Activated CD8-positive, alpha-beta memory T cell treated with anti-CD3 and anti-CD28 coated beads for 48 hours (primary cell): ENCODE measurements around the gene STK36.
"Not testable (repeated sequence)": the region's sequence is repeated elsewhere in the genome, so short reads cannot be mapped to it uniquely, and the experiment has no call there.

ENCODE experiments used
- DNase-seq, 3 experiments: peaks; one replicate each; pipeline ENCODE4 v3.0.0-alpha.2; 2020; ENCODE audit warnings: low read depth in 2 of 3, low spot score in 2 of 3

STK36 gene

DNA sequence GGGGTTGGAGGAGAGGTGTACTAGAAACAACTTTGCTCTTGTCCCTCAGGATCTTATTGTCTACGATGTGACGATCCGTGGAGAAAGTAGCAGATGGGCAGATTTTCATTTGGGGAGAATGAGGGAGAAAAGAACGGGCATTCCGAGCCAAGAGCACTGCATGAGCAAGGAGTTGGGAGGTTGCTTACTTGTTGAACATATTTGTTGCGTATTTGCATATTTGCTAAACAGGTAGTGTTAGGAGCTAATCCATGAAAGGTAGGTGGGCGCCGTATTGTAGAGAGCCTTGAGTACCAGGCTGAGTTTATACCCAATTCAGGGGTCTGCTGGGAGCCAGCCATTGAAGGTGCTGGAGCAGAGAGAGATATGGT is 11.9 kb upstream of the STK36 start:
- DNase-seq, result no peak

DNA sequence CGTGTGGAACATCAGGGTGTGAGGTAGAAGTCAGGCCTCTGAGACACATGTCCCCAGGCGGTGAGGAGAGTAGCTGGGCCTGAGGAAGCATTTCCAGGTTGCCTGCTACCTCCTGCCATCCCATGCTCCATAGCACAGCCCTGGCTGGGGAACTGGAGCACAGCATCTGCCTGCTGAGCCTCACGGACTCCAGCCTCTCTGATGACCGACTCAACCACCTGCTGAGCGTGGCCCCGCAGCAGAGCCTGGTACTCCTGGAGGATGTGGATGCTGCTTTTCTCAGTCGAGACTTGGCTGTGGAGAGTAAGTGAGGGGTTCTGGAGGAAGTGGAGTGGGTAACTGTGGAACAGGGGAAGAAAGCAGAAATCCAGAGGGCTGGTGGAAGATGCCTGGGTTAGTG is 9.5 kb upstream of the STK36 start:
- no peak for DNase-seq

DNA sequence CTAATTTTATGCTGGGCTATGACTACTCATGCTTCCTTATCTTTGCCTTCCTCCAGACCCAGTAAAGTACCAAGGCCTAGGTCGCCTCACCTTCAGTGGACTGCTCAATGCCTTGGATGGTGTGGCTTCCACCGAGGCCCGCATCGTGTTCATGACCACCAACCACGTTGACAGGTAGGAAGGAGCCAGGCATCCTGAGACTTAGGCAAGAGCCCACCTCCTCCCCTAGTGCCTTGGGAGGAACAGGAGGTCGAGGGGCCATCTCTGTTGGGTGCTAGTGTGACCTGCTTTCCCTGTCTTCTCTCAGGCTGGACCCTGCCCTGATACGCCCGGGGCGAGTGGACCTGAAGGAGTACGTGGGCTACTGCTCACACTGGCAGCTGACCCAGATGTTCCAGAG is 9.1 kb upstream of the STK36 start:
- no peak for DNase-seq

DNA sequence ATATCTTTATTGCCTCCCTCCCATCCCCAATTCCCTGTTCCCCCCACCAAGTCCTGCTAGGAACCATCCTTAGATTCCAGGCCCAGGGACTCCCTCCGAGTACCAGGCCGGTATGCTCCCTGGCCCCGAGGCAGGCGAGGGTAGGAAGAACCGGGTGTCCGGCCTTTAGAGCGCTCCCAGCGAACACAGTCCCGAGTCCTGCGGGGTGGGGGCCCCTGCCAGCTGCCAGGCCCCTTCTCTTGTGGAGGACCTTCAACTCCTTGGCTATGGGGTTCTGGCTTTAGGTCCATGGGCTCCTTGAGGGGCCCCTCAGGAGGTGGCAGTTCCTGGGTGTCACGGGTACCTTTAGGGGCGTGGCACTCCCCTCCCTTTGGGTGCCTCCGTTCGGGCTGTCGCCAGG is 8.0 kb upstream of the STK36 start:
- no peak for DNase-seq

DNA sequence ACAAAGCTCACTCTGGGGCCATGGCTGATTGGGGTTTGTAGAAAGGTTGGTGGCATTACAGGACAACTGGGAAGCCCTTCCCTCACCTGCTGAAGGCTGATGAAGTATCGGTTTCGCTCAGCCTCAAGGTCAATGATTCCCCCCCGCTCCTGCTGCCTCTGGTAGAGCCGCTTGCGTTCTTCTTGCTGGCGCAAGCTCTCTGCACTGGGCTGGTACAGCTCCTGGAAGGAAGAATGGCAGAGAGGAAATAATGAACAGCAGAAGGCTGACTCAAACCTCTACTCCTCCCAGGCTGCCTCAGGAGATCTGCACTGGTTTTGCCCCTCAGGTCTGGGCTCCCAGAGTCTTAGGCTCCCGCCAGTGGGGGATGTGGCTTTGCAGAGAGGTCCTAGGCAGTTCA is 7.2 kb upstream of the STK36 start:
- DNase-seq, result no peak

DNA sequence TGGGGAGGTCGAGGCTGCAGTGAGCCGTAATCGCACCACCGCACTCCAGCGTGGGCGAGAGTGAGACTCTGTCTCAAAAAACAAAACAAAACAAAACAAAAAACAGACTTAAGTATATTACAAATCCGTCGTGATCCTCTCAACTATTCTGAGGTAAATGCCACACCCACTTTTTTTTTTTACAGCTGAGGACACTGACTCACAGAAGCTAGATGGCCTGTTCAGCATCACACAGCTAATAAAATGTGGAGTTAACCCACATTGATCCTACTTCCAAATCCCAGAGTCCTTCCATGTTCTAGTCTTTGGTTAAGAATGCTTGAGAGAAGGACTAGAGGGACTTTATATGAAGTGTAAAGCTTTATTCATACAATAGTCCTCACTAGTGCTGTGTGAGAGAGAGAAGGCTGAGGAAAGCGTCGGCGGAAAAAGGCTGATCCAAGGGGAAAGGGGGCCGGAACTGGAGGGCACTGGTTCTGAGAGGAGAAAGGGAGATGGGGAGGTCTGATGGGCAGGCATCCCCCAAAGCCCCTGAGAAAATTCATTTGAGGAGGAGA is 711 bp upstream of the STK36 start:
- no peak for DNase-seq

DNA sequence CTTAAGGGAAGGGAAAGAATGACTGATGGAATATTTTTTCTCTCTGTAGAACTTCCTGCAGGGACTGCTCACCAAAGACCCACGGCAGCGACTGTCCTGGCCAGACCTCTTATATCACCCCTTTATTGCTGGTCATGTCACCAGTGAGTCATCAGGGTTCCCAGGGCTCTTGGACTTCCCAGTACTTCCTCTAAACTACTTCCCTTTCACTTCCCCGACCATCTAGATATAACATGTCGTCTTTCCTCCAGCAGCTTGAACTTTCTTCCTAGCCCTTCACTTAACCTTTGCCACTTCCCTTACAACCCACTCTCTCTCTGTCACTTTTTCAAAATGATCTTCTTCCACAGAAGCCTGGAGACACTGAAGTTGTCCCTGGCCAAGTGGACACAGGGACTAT is 7.2 kb downstream of the STK36 start:
- DNase-seq, result no peak

DNA sequence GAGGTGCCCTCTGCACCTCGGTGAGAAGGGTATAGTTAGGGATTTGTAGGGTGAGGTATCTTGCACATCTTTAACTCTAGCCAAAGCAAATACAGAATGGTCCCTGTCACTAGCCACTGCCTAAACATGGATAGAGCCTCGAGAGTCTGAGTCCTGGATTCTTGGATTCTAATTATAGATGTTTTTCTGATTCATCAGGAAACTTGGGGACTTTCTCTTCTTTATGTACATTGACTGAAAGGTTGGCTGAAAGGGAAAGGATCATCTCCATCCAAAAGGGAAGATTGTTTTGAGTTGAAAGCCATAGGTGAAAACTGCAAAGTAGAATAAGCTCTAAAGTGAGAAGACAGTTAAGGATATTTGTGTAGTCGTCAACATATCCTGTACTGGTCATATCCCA is 8.2 kb downstream of the STK36 start:
- no peak for DNase-seq

DNA sequence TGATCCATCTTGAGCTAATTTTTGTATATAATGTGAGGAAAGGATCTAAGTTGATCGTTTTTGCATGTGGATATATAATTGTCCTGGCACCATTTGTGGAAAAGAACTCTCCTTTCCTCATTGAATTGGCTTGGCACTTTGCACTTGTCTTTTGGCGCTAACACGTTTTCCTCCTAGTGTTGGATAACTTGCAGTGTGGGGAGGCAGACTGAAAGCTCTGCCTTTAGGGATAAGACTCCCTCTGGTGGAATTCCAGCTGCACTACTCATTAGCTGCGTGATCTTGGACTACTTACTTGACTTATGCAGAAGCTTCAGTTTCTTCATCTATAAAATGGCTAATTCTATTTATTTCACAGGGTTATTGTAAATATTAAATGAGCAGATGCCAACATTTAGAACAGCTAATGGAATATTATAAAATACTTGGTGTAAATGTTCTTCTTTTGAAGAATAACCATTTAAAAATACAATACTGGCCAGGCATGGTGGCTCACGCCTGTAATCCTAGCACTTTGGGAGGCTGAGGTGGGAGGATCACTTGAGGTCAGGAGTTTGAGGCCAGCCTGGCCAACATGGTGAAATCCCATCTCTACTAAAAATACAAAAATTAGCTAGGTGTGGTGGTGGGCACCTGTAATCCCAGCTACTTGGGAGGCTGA is 15.6 kb downstream of the STK36 start:
- not testable (repeated sequence) for DNase-seq

DNA sequence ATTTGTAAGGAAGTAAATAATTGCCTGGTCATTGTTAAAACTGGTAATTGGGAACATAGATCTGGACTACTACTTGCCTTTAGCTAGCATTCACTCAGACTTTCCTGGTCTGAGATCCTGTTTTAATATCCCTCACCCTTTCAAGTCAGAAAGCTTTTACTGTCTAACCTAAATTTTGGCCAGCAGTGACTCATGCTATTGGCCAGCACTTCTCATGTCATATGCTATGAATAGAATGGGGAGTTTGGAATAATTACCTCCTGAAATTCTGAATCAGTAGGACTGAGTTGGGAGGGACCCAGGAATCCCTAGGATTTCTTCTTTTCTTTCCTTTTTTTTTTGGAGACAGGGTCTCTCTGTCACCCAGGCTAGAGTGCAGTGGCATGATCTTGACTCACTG is 19.3 kb downstream of the STK36 start:
- no peak for DNase-seq

DNA sequence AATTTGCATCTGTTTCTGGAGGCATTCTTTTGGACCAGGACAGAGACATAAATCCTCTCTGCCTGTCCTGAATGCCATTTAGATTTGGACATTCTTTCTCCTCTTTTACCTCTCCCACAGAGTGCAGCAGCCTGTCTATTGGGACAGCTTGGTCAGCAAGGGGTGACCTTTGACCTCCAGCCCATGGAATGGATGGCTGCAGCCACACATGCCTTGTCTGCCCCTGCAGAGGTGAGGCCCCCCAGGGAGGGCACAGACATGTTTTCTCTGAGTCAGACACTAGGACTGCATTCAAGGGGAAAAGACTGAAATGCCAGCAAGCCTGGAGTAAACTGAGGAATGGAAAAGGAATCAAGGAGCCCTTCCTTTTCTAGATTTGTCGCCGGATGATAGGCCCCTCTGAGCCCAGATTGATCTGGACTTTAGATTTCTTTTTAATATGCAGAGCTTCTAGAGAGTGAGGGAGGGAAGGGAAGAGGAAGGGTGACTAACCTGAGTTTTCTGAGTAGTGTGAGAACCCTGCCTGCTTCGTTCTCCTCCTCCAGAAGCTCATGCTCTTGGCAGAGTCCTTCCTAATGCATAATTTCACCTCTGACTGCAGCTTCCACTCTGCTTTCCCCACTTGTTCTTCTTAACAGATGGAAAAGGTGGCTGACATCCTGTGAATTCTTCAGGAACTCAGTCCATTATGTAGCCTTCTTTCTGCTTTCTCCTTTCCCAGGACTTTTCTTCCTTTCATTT is 22.7 kb downstream of the STK36 start:
- DNase-seq, result no peak

DNA sequence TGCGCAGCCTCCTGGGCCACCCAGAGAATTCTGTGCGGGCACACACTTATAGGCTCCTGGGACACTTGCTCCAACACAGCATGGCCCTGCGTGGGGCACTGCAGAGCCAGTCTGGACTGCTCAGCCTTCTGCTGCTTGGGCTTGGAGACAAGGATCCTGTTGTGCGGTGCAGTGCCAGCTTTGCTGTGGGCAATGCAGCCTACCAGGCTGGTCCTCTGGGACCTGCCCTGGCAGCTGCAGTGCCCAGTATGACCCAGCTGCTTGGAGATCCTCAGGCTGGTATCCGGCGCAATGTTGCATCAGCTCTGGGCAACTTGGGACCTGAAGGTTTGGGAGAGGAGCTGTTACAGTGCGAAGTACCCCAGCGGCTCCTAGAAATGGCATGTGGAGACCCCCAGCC is 27.0 kb downstream of the STK36 start:
- DNase-seq, result no peak

DNA sequence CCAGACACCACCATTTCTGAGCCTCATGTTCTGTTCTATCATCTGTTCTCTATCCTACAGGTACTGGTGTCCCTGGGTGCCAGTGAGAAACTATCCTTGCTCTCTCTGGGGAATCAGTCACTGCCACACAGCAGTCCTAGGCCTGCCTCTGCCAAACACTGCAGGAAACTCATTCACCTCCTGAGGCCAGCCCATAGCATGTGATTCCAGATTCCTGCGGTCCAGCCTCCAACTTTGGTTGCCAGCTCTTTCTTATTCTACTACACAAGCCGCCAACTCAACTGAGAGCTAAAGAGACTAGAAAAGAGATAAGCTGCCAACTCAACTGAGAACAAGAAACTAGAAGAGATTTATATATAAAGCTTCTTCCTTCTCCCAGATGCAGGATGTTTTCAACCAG is 29.9 kb downstream of the STK36 start:
- no peak for DNase-seq

DNA sequence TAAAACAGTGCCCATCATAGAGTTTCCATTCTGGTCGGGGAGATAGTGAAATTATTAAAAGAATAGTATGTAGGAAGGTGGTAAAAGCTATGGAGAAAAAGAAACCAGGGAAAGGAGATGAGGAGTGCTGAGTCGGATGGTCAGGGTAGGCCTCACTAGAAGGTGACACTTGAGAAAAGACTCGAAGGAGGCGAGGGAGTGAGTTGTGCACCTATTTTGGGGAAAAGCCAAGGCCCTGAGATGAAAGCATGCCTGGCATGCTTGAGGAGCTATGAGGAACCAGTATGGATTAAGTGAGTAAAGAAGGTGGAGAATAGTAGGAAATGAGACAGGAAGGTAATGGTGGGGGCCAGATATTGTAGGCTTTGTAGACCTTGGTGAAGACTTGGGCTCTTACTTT is 31.5 kb downstream of the STK36 start:
- no peak for DNase-seq

DNA sequence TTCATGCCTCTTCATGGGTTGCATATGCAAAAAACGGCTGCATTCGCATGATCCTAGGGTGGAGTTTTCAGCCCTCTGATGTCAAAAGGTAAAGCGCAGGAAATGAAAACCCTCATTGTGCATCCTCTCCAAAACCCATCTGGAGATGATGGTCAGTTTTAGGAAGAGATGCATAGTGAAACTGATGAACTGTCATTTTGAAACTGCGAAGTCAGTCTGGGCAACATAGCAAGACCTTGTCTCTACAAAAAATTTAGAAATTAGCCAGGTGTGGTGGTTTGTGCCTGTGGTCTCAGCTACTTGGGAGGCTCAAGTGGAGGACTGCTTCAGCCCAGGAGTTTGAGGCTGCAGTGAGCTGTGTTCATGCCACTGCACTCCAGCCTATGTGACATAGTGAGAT is 36.2 kb downstream of the STK36 start:
- no peak for DNase-seq

DNA sequence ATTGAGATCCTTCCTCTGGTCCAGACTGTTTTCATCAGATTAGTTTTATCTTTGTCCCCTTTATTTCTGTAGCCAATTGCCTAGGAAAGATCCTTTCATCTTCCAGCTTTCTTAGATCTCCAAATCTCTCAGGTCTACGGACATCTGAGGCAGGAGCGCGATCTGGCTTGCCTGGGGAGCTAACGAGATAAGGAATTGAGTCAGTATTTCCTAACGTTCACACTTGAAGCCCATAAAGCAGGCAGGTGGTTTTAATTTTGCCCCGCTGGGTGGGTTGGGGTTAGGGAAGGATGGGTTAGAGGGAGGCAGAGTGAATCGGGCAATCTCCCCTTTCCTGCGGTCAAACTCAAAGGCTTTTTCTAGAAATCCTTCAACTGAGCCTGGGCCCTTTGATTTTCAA is 38.0 kb downstream of the STK36 start:
- DNase-seq, result no peak

DNA sequence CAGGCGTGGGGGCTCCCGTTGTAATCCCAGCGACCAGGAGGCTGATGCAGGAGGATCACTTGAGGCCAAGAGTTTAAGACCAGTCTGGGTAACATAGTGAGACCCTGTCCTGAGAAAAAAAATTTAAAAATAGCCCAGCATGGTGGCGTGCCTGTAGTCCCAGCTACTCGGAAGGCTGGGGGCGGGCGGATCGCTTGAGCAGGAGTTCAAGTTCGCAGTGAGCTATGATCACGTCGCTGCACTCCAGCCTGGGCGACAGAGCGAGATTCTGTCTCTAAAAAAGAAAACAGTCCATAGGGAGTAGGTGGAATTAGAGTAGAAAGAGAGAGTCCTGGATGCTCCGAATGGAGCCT is 38.4 kb downstream of the STK36 start:
- no peak for DNase-seq

DNA sequence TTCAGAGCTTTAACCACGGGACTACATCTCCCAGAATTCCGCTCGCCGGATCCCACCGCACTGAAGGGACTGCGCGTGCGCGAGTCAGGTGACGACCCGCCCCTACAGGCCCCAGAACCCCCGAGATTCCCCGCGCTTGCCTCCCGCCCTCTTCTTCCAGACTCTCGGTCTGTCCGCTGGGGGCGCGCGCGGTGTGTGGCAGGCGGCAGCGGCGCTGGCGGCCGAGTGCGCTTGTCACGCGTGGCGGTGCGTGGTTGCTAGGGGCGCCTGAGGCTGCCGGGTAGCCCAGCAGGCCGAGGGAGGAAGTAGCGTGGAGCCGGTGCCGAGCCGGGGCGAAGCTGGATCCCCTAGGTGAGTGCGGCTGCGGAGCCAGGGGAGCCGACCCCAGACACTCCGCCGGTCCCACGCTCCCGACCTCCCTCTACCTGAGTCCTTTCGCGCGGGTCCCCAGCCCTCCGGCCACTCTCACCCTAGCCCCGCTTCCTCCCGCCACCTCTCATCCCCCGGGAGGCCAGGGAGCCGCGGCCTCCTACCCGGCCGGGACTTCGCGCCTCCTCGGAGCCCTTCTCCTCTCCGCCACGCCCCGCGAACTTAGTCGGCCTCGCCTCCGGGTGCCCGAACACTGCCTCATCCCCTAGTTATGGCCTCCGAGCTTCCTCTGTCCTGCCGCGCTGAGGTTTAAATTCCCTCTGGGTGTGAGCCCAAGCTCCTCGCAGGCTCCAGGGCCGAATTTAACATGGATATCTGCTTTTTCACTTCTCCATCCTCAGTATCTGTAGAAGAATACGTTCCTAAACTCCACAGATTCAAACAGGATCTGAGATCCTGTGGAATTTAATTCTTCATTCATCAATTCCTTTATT is 39.0 kb downstream of the STK36 start, which contains the start of gene TTLL4:
TSS of gene TTLL4 (plus strand) at position 149 of the 863 bp plus-strand sequence. CDS start 26,842 bp downstream, outside the sequence.
- DNase-seq, result peak; percentile 90 to 97 (median 97)

DNA sequence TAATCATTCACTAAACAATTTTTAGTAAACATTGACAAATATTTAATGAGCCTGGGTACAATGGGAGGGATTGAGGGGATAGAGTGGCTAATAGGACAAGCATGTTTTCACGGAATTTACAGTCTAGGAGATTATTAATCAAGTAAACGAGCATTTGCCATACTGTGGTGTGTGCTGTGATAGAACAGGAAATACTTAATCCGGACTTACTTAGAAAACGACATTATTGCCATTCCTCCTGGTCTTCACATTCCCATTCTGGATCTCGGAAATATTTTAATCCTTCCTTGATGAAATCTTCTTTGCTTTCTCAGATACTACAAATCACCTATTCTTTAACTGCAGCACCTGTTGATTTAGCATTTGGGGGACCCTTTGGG is 39.7 kb downstream of the STK36 start:
- no peak for DNase-seq

DNA sequence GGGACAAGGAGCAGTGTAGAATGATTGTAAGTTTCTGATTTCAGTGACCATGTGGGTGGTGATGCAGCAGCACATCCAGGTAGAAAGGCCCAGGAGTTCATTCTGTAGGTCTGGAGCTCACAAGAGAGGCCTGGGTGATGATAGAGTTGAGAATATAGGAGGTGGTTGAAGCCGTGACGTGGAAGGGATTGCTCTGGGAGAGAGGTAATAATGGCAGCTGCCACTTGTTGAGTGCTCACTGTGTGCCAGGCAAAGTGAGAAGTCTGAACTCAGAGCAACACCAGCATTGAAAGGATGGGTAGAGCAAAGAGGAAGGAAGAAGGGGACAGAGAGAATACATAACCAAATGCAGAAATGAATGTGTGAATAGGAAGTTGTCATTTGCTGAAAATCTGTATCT is 42.0 kb downstream of the STK36 start:
- DNase-seq, result no peak

DNA sequence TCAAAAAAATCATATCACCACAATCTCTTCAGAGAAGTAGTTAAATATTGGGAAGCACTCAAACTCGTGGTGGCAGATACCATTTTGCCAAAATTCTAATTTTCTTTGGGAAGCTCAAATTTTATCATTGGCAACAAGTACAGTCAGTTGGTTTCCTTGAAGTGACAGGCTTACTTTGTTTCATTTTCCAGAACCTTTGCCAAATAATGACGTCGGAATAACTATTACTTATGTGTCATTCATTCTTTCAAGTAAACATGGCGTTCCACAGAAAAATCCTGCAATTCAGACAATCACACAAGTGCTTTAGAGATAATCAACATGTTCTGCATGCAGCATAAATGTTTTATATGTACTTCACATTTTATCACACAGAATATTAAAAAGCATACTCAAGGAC is 44.2 kb downstream of the STK36 start:
- DNase-seq, result no peak

DNA sequence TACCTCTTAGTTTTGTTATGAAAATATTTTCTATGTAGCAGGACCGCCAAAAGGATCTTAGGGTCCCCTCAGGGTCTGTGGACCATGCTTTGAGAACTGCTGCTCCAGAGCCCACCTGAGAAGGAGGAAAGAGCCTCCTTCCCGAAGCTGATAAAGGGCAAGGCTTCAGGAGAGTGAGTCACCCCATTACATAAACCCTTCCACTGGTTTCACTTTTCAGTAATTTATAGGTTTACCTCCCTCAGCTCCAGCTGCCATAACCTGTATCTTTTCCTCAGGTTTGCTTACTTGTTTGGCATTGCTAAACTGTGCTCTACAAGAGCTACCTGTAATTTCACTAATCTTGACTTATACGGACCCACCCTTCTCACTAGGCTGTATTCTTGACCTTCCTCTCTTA is 45.4 kb downstream of the STK36 start:
- DNase-seq, result no peak
